ENCODE data around the gene BCKDHA. TPM values are rescaled to one million over a fixed set of nuclear protein-coding genes. Genes with fewer than 3 reads are reported as not detected.

Gene BCKDHA
- polyA plus RNA-seq, 1 of the 3 experiments (the other 2 are of a cell fraction) = 30.9 TPM

GRCh38 chr19:41435936-41436673, 38.5 kb downstream of the BCKDHA start:
- TF ChIP-seq RAD21 (IDR thresholded peaks at IDR 0.05; ENCODE audit: low read length) (no peak), POLR2AphosphoS5 (IDR thresholded peaks at IDR 0.05; ENCODE audit: low read depth, low read length) (no peak), RCOR1 (IDR thresholded peaks at IDR 0.05; ENCODE audit: low read length) (no peak), TCF12 (IDR thresholded peaks at IDR 0.05) (no peak), GABPA (IDR thresholded peaks at IDR 0.05; ENCODE audit: low read depth) (no peak), EP300 (IDR thresholded peaks at IDR 0.05; ENCODE audit: borderline replicate concordance in 1 of 2, low read depth in 1 of 2, low read length in 1 of 2) (no peak), NFIC (IDR thresholded peaks at IDR 0.05; ENCODE audit: borderline replicate concordance) (no peak), RXRA (IDR thresholded peaks at IDR 0.05; ENCODE audit: borderline replicate concordance, low read depth) (no peak), CTCF (IDR thresholded peaks at IDR 0.05) (no peak), MXI1 (IDR thresholded peaks at IDR 0.05; ENCODE audit: low read depth, low read length) (no peak), GATA2 (CRISPR knock-in tag; IDR thresholded peaks at IDR 0.05) (no peak)
- TF ChIP-seq, protein P1, sequence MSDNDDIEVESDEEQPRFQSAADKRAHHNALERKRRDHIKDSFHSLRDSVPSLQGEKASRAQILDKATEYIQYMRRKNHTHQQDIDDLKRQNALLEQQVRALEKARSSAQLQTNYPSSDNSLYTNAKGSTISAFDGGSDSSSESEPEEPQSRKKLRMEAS (IDR thresholded peaks at IDR 0.05; ENCODE audit: low read depth) = no peak
- 94% methylated on average over 19 of the region's 19 CpGs for WGBS (ENCODE audit: low lambda C conversion rate)
- Histone ChIP-seq H3K36me3 (replicated peaks in 1 of 2; ENCODE audit: control insufficient read depth in 1 of 2, insufficient read depth in 2 of 2, low read length in 1 of 2) (peaks cover 4 to 14% of the 10 kb centered on the region in 2 experiments), H4K20me1 (ENCODE audit: insufficient read depth) (no peaks in the 10 kb centered on the region), H3K9me3 (no peaks in the 10 kb centered on the region), H3K27me3 (ENCODE audit: insufficient read depth) (no peaks in the 10 kb centered on the region), H3K4me3 (ENCODE audit: low read depth in 2 of 2, low read length in 1 of 2) (no peak overlapping the region), H3K4me1 (ENCODE audit: control insufficient read depth in 1 of 2, insufficient read depth in 2 of 2, low read depth in 1 of 2, low read length in 1 of 2) (peaks cover 0 to 4% of the 10 kb centered on the region in 2 experiments; a peak in 3 of 4 replicates), H3K9me2 (no peaks in the 10 kb centered on the region), H3F3A (replicated peaks; ENCODE audit: insufficient read depth) (peaks cover 4% of the 10 kb centered on the region), H3K4me2 (no peak overlapping the region), H2AFZ (ENCODE audit: low read depth) (no peak overlapping the region), H3K79me2 (ENCODE audit: insufficient read depth) (peaks cover 13% of the 10 kb centered on the region; the same call in 1 of the 2 replicates), H3K9ac (no peak overlapping the region), H3K27ac (ENCODE audit: low read depth in 2 of 2, low read length in 1 of 2) (no peak overlapping the region)
- no peak for DNase-seq
- ChIA-PET CTCF (interaction anchor here (1.3 to 1.8 kb wide), 3 partner anchors 11 to 127 kb away, joined by 3 to 4 read pairs (median 4); no protein-coding TSS in a partner anchor), POLR2A (interaction anchor here (0.6 kb wide), 1 partner anchor 48 kb away, joined by 3 read pairs; no protein-coding TSS in a partner anchor)

- H3K36me3 ChIP-seq (replicated peaks in 1 of 2; ENCODE audit: control insufficient read depth in 1 of 2, insufficient read depth in 2 of 2, low read length in 1 of 2) = peaks cover 3 to 14% of the 10 kb centered on the region in 2 experiments
- H3K4me1 ChIP-seq (ENCODE audit: control insufficient read depth in 1 of 2, insufficient read depth in 2 of 2, low read depth in 1 of 2, low read length in 1 of 2) = peaks cover 0 to 4% of the 10 kb centered on the region in 2 experiments; a peak in 3 of 4 replicates
- ChIA-PET CTCF (interaction anchor here (1.3 to 1.8 kb wide), 3 partner anchors 11 to 127 kb away, joined by 3 to 4 read pairs (median 4); no protein-coding TSS in a partner anchor), POLR2A (no interaction called here)
- TF ChIP-seq FOSL2 (IDR thresholded peaks at IDR 0.05; ENCODE audit: borderline replicate concordance, low read depth) = no peak
- H3K9me3 ChIP-seq = no peaks in the 10 kb centered on the region
- peaks cover 1% of the 10 kb centered on the region for H3F3A ChIP-seq (replicated peaks; ENCODE audit: insufficient read depth)
- peaks cover 13% of the 10 kb centered on the region; the same call in 1 of the 2 replicates for H3K79me2 ChIP-seq (ENCODE audit: insufficient read depth)
- DNase-seq = no peak
- no peak overlapping the region for H3K4me2 ChIP-seq
- H3K27me3 ChIP-seq (ENCODE audit: insufficient read depth) = no peaks in the 10 kb centered on the region
- H3K9ac ChIP-seq = no peak overlapping the region
- no peaks in the 10 kb centered on the region for H4K20me1 ChIP-seq (ENCODE audit: insufficient read depth)
- H3K4me3 ChIP-seq (ENCODE audit: low read depth in 2 of 2, low read length in 1 of 2) = no peak overlapping the region
- no peak overlapping the region for H2AFZ ChIP-seq (ENCODE audit: low read depth)
- H3K9me2 ChIP-seq = no peaks in the 10 kb centered on the region
- no peak overlapping the region for H3K27ac ChIP-seq (ENCODE audit: low read depth in 2 of 2, low read length in 1 of 2)
Measured at GRCh38 chr19:41436674-41436951, 39.0 kb downstream of the BCKDHA start.
